ENCODE data around the gene MAB21L2. TPM values are rescaled to one million over a fixed set of nuclear protein-coding genes. Genes with fewer than 3 reads are reported as not detected.
"Not testable (repeated sequence)": the region's sequence is repeated elsewhere in the genome, so short reads cannot be mapped to it uniquely, and the experiment has no call there.

Gene MAB21L2
- total and polyA plus RNA-seq, 5 experiments from 2014 or later: 0.07 TPM; not detected in 4

DNA sequence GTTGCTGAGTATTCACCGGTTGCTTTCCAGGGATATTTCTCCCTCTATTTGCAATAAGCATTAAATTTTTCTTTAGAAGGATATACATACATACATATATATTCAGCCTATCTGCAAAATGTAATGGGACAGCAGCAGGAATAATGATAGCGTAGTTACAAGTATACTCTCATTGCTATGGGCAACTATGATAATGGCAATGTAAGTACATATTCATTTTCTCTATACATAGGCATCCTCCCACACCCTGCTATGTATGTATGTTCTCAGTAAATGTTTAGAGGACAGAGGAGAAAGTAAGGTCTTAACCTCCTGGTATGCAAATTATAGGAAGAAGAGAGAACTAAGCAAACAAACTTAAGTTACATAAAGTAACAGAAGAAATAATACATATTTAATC is 19.7 kb upstream of the MAB21L2 start:
- peaks cover 0 to 11% (median 5%) of the 10 kb centered on the region in 9 donors for H3K9me3 Mint-ChIP-seq
- POLR2A ChIA-PET: no interaction called here
- H3K36me3 Mint-ChIP-seq: peaks cover 24 to 40% (median 35%) of the 10 kb centered on the region in 3 donors
- no peak overlapping the region for H3K27ac Mint-ChIP-seq
- ATAC-seq: no peak
- H3K4me1 Mint-ChIP-seq: peaks cover 0 to 2% (median 0%) of the 10 kb centered on the region in 4 donors
- DNase-seq: no peak
- no peaks in the 10 kb centered on the region for H3K27me3 Mint-ChIP-seq
- no peak overlapping the region for H3K4me3 Mint-ChIP-seq

GRCh38 chr4:150562751-150563150 is 19.2 kb upstream of the MAB21L2 start:
- Mint-ChIP-seq H3K27me3 (no peaks in the 10 kb centered on the region), H3K27ac (no peak overlapping the region), H3K4me1 (peaks cover 0 to 2% (median 0%) of the 10 kb centered on the region in 4 donors), H3K36me3 (peaks cover 29 to 42% (median 35%) of the 10 kb centered on the region in 3 donors), H3K9me3 (peaks cover 0 to 11% (median 5%) of the 10 kb centered on the region in 9 donors), H3K4me3 (no peak overlapping the region)
- DNase-seq (no peak), ATAC-seq (no peak)
- POLR2A ChIA-PET: no interaction called here

- Mint-ChIP-seq H3K9me3 (peaks cover 0 to 11% (median 5%) of the 10 kb centered on the region in 9 donors), H3K27ac (peak overlapping the region in 1 of 10 donors; percentile 9), H3K36me3 (peaks cover 24 to 44% (median 42%) of the 10 kb centered on the region in 3 donors)
- H3K4me3 Mint-ChIP-seq, DNase-seq, H3K27me3 Mint-ChIP-seq, POLR2A ChIA-PET, ATAC-seq, H3K4me1 Mint-ChIP-seq: not testable (repeated sequence)
Measured at GRCh38 chr4:150564967-150565366, 17.0 kb upstream of the MAB21L2 start.

DNA sequence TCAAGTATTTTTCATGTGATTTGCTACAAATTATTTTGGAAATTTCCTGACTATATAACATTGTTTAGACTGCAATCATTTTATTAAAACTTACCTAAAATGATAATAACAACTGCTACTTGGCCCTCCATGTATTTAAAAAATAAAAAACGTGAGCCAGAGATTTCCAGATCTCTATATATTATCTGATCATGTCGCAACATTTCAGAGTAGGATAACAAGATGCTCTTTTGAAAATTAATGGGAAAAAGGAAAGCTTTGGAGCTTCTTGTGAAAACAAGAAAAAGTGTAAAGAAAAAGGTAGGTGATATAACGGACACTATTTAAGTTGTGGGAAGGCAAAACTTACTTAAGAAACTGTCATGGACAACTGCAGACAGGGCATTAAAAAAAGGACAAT is 14.9 kb upstream of the MAB21L2 start:
- peaks cover 0 to 2% (median 0%) of the 10 kb centered on the region in 4 donors for H3K4me1 Mint-ChIP-seq
- ATAC-seq: no peak
- H3K36me3 Mint-ChIP-seq: peaks cover 24 to 46% (median 46%) of the 10 kb centered on the region in 3 donors
- H3K27me3 Mint-ChIP-seq: no peaks in the 10 kb centered on the region
- H3K4me3 Mint-ChIP-seq: no peak overlapping the region
- peaks cover 0 to 11% (median 5%) of the 10 kb centered on the region in 9 donors for H3K9me3 Mint-ChIP-seq
- DNase-seq: no peak
- H3K27ac Mint-ChIP-seq: no peak overlapping the region
- POLR2A ChIA-PET: no interaction called here

GRCh38 chr4:150569384-150569987 is 12.5 kb upstream of the MAB21L2 start:
- H3K4me3 Mint-ChIP-seq: no peak overlapping the region
- POLR2A ChIA-PET: interaction anchor here (0.6 kb wide), 1 partner anchor 520 kb away, joined by 3 read pairs; no protein-coding TSS in a partner anchor
- DNase-seq (no peak), ATAC-seq (no peak)
- H3K36me3 Mint-ChIP-seq: peaks cover 19 to 33% (median 33%) of the 10 kb centered on the region in 3 donors
- H3K9me3 Mint-ChIP-seq: peaks cover 0 to 8% (median 4%) of the 10 kb centered on the region in 9 donors
- no peak overlapping the region for H3K27ac Mint-ChIP-seq
- H3K4me1 Mint-ChIP-seq: peaks cover 0 to 16% (median 2%) of the 10 kb centered on the region in 4 donors
- no peaks in the 10 kb centered on the region for H3K27me3 Mint-ChIP-seq

- POLR2A ChIA-PET: interaction anchor here (0.6 kb wide), 1 partner anchor 520 kb away, joined by 3 read pairs; no protein-coding TSS in a partner anchor
- DNase-seq: no peak
- Mint-ChIP-seq H3K27me3 (no peaks in the 10 kb centered on the region), H3K9me3 (peaks cover 0 to 4% (median under 1%) of the 10 kb centered on the region in 9 donors), H3K4me3 (no peak overlapping the region), H3K36me3 (peaks cover 17 to 28% (median 27%) of the 10 kb centered on the region in 3 donors), H3K27ac (no peak overlapping the region), H3K4me1 (peaks cover 0 to 18% (median 3%) of the 10 kb centered on the region in 4 donors)
- ATAC-seq: no peak
Measured at GRCh38 chr4:150569998-150570535, 11.9 kb upstream of the MAB21L2 start.

GRCh38 chr4:150570862-150571261 is 11.1 kb upstream of the MAB21L2 start:
- no peak for DNase-seq
- no peaks in the 10 kb centered on the region for H3K27me3 Mint-ChIP-seq
- no peaks in the 10 kb centered on the region for H3K9me3 Mint-ChIP-seq
- POLR2A ChIA-PET: no interaction called here
- no peak for ATAC-seq
- peaks cover 0 to 18% (median 3%) of the 10 kb centered on the region in 4 donors for H3K4me1 Mint-ChIP-seq
- no peak overlapping the region for H3K4me3 Mint-ChIP-seq
- no peak overlapping the region for H3K27ac Mint-ChIP-seq
- H3K36me3 Mint-ChIP-seq: peaks cover 11 to 27% (median 25%) of the 10 kb centered on the region in 3 donors

- Mint-ChIP-seq H3K36me3 (peaks cover under 1 to 15% (median 14%) of the 10 kb centered on the region in 3 donors), H3K27me3 (no peaks in the 10 kb centered on the region), H3K27ac (peak overlapping the region in 3 of 10 donors; percentile 6 to 54 (median 8)), H3K9me3 (no peaks in the 10 kb centered on the region), H3K4me1 (peaks cover 0 to 18% (median 3%) of the 10 kb centered on the region in 4 donors), H3K4me3 (no peak overlapping the region)
- POLR2A ChIA-PET: no interaction called here
- ATAC-seq (no peak), DNase-seq (no peak)
Measured at GRCh38 chr4:150572704-150573504, 9.0 kb upstream of the MAB21L2 start.

GRCh38 chr4:150573534-150573933 is 8.4 kb upstream of the MAB21L2 start:
- POLR2A ChIA-PET: no interaction called here
- Mint-ChIP-seq H3K9me3 (no peaks in the 10 kb centered on the region), H3K27ac (peak overlapping the region in 2 of 10 donors; percentile 13 to 54)

DNA sequence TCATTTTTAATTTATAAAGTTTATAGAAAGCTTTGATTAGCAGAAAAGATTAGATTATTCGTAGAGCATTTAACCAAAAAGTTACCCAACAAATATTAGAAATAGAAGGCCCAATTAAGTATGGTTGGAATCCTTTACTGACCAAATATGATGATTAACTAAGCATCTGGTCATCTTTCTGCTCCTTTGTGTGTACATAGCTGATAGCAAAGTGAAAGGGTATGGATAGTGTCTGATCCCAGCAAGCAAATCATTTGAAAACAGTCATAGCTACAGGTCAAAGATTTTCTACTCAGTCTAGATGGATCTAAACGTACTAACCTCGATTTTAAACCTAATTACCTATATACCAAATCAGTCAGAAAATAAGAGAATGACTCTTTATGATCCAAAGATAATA is 7.3 kb upstream of the MAB21L2 start:
- ATAC-seq: no peak
- POLR2A ChIA-PET: no interaction called here
- H3K4me3 Mint-ChIP-seq: no peak overlapping the region
- no peak for DNase-seq
- H3K27me3 Mint-ChIP-seq: no peaks in the 10 kb centered on the region
- H3K36me3 Mint-ChIP-seq: peaks cover 7 to 19% (median 11%) of the 10 kb centered on the region in 3 donors
- H3K4me1 Mint-ChIP-seq: peaks cover 0 to 18% (median 7%) of the 10 kb centered on the region in 4 donors
- peaks cover 0 to 6% (median 0%) of the 10 kb centered on the region in 9 donors for H3K9me3 Mint-ChIP-seq
- no peak overlapping the region for H3K27ac Mint-ChIP-seq

More at GRCh38 chr4:150573534-150573933, 8.4 kb upstream of the MAB21L2 start:
- no peak overlapping the region for H3K4me3 Mint-ChIP-seq
- ATAC-seq: no peak
- peaks cover 0 to 18% (median 3%) of the 10 kb centered on the region in 4 donors for H3K4me1 Mint-ChIP-seq
- no peak for DNase-seq
- no peaks in the 10 kb centered on the region for H3K27me3 Mint-ChIP-seq
- peaks cover 0 to 14% (median 14%) of the 10 kb centered on the region in 3 donors for H3K36me3 Mint-ChIP-seq

GRCh38 chr4:150577796-150578195 is 4.2 kb upstream of the MAB21L2 start:
- DNase-seq (no peak), ATAC-seq (no peak)
- Mint-ChIP-seq H3K4me1 (peaks cover 0 to 16% (median 6%) of the 10 kb centered on the region in 4 donors), H3K9me3 (peaks cover 0 to 6% (median 0%) of the 10 kb centered on the region in 9 donors), H3K4me3 (no peak overlapping the region), H3K27ac (no peak overlapping the region), H3K27me3 (no peaks in the 10 kb centered on the region), H3K36me3 (peaks cover 15 to 35% (median 25%) of the 10 kb centered on the region in 3 donors)
- POLR2A ChIA-PET: no interaction called here

- peaks cover 15 to 44% (median 34%) of the 10 kb centered on the region in 3 donors for H3K36me3 Mint-ChIP-seq
- no peak overlapping the region for H3K27ac Mint-ChIP-seq
- POLR2A ChIA-PET: no interaction called here
- H3K27me3 Mint-ChIP-seq: no peaks in the 10 kb centered on the region
- H3K4me1 Mint-ChIP-seq: peaks cover 0 to 7% (median 4%) of the 10 kb centered on the region in 4 donors
- DNase-seq (no peak), ATAC-seq (no peak)
- no peak overlapping the region for H3K4me3 Mint-ChIP-seq
- peaks cover 0 to 6% (median 0%) of the 10 kb centered on the region in 9 donors for H3K9me3 Mint-ChIP-seq
Measured at GRCh38 chr4:150578745-150579501, 3.0 kb upstream of the MAB21L2 start.
